GM21423 (cell line): Measurements from ENCODE around the gene ANO10.
"Not testable (repeated sequence)": the region's sequence is repeated elsewhere in the genome, so short reads cannot be mapped to it uniquely, and the experiment has no call there.

ENCODE experiments used
- ATAC-seq: cut with Tn5 transposase; IDR thresholded peaks from one replicate; pipeline ENCODE4 v1.9.1; 2021; ENCODE audit warnings: mild to moderate bottlenecking, moderate library complexity; ENCODE audit not compliant: unreplicated experiment

The ANO10 gene

GRCh38 chr3:43484926-43485488 lies 136.8 kb downstream of the ANO10 start:
- ATAC-seq: no peak

- ATAC-seq: no peak
Observed at GRCh38 chr3:43481375-43481774, 140.4 kb downstream of the ANO10 start.

- not testable (repeated sequence) for ATAC-seq
Observed at GRCh38 chr3:43478839-43479238, 143.0 kb downstream of the ANO10 start.

- ATAC-seq: no peak
Observed at GRCh38 chr3:43478118-43478785, 143.6 kb downstream of the ANO10 start.

- no peak for ATAC-seq
Observed at GRCh38 chr3:43477600-43477999, 144.2 kb downstream of the ANO10 start.

GRCh38 chr3:43473737-43474136 lies 148.1 kb downstream of the ANO10 start:
- ATAC-seq: no peak

GRCh38 chr3:43473244-43473643 lies 148.6 kb downstream of the ANO10 start:
- no peak for ATAC-seq

- no peak for ATAC-seq
Observed at GRCh38 chr3:43468133-43468532, 153.7 kb downstream of the ANO10 start.

- ATAC-seq: no peak
Observed at GRCh38 chr3:43465109-43465508, 156.7 kb downstream of the ANO10 start.

- not testable (repeated sequence) for ATAC-seq
Observed at GRCh38 chr3:43462566-43462965, 159.2 kb downstream of the ANO10 start.

- no peak for ATAC-seq
Observed at GRCh38 chr3:43461345-43461744, 160.5 kb downstream of the ANO10 start.

- ATAC-seq: not testable (repeated sequence)
Observed at GRCh38 chr3:43457038-43457437, 164.8 kb downstream of the ANO10 start.

GRCh38 chr3:43455233-43455632 lies 166.6 kb downstream of the ANO10 start:
- ATAC-seq: no peak

- no peak for ATAC-seq
Observed at GRCh38 chr3:43453981-43454380, 167.8 kb downstream of the ANO10 start.

- ATAC-seq: no peak
Observed at GRCh38 chr3:43451670-43452254, 170.0 kb downstream of the ANO10 start.

- ATAC-seq: no peak
Observed at GRCh38 chr3:43448098-43448497, 173.7 kb downstream of the ANO10 start.

GRCh38 chr3:43445820-43446219 lies 176.0 kb downstream of the ANO10 start:
- no peak for ATAC-seq

- ATAC-seq: no peak
Observed at GRCh38 chr3:43442872-43443395, 178.9 kb downstream of the ANO10 start.

GRCh38 chr3:43436507-43437140 lies 185.2 kb downstream of the ANO10 start:
- no peak for ATAC-seq

- no peak for ATAC-seq
Observed at GRCh38 chr3:43435706-43436105, 186.1 kb downstream of the ANO10 start.

GRCh38 chr3:43434431-43434830 lies 187.4 kb downstream of the ANO10 start:
- no peak for ATAC-seq

GRCh38 chr3:43432462-43432861 lies 189.3 kb downstream of the ANO10 start:
- ATAC-seq: no peak
